ENCODE results near the gene NINL.

Gene NINL

DNA sequence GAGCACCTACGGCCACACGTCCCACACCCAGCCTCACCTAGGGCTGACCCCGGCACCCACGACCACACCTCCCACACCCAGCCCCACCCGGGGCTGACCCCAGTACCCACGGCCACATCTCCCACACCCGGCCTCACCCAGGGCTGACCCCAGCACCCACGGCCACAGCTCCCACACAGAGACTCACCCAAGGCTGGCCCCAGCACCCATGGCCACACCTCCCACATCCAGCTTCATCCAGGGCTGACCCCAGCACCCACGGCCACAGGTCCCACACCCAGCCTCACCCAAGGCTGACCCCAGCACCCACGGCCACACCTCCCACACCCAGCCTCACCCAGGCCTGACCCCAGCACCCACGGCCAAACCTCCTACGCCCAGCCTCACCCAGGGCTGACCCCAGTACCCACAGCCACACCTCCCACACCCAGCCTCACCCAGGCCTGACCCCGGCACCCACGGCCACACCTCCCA lies 36.7 kb downstream of the NINL start:
- no peak for DNase-seq
- H3K27me3 ChIP-seq (replicated peaks in 2 of 5; ENCODE audit: control insufficient read depth in 4 of 5, insufficient read depth in 5 of 5, low read length in 4 of 5): no peaks in the 10 kb centered on the region
- POLR2A ChIA-PET: no interaction called here
- WGBS (ENCODE audit: insufficient coverage): 97% methylated on average over 5 of the region's 14 CpGs
- H3K4me1 ChIP-seq (ENCODE audit: control extremely low read depth in 1 of 4, control insufficient read depth in 4 of 4, insufficient read depth in 4 of 4, low read length in 3 of 4): no peaks in the 10 kb centered on the region
- CTCF ChIA-PET: no interaction called here
- H3K4me3 ChIP-seq (ENCODE audit: control insufficient read depth in 1 of 7, extremely low read depth in 1 of 7, insufficient read depth in 4 of 7, low read depth in 2 of 7, low read length in 6 of 7): no peak overlapping the region
- no peaks in the 10 kb centered on the region for H3K9me3 ChIP-seq (ENCODE audit: control extremely low read depth in 1 of 5, control insufficient read depth in 4 of 5, insufficient read depth in 2 of 5, low read depth in 1 of 5, low read length in 4 of 5)
- no peak overlapping the region for H3K27ac ChIP-seq (ENCODE audit: insufficient read depth in 1 of 2, low read depth in 1 of 2, low read length in 2 of 2, poor library complexity in 1 of 2, severe bottlenecking in 2 of 2)
- no peaks in the 10 kb centered on the region for H3K36me3 ChIP-seq (ENCODE audit: control insufficient read depth in 4 of 4, insufficient read depth in 4 of 4, low read length in 3 of 4)

DNA sequence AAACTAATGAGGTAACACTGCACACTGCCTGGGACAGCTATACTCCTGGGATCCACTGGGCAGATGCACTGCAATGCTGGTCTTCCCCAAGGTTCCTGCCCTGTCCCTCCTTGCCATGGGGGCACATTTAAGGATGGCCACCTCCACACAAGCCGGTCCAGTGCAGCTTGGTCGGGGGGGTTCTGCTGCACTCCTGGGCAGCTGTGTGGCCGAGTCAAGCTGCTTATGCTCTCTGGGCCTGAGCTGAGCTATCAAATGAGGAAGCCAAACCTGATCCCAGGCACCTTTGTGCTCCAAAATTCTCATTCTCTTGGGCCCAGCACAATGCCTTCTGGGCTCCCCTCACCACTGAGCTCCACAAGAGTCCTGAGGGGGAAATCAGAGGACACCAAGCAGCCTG lies 37.3 kb downstream of the NINL start:
- ChIA-PET CTCF (no interaction called here), POLR2A (no interaction called here)
- no peaks in the 10 kb centered on the region for H3K27me3 ChIP-seq (replicated peaks in 2 of 5; ENCODE audit: control insufficient read depth in 4 of 5, insufficient read depth in 5 of 5, low read length in 4 of 5)
- H3K36me3 ChIP-seq (ENCODE audit: control insufficient read depth in 4 of 4, insufficient read depth in 4 of 4, low read length in 3 of 4): no peaks in the 10 kb centered on the region
- H3K27ac ChIP-seq (ENCODE audit: insufficient read depth in 1 of 2, low read depth in 1 of 2, low read length in 2 of 2, poor library complexity in 1 of 2, severe bottlenecking in 2 of 2): no peak overlapping the region
- no peak overlapping the region for H3K4me3 ChIP-seq (ENCODE audit: control insufficient read depth in 1 of 7, extremely low read depth in 1 of 7, insufficient read depth in 4 of 7, low read depth in 2 of 7, low read length in 6 of 7)
- no peaks in the 10 kb centered on the region for H3K9me3 ChIP-seq (ENCODE audit: control extremely low read depth in 1 of 5, control insufficient read depth in 4 of 5, insufficient read depth in 2 of 5, low read depth in 1 of 5, low read length in 4 of 5)
- no peaks in the 10 kb centered on the region for H3K4me1 ChIP-seq (ENCODE audit: control extremely low read depth in 1 of 4, control insufficient read depth in 4 of 4, insufficient read depth in 4 of 4, low read length in 3 of 4)
- WGBS (ENCODE audit: insufficient coverage): 60% methylated on average over 3 of the region's 3 CpGs
- DNase-seq: no peak

DNA sequence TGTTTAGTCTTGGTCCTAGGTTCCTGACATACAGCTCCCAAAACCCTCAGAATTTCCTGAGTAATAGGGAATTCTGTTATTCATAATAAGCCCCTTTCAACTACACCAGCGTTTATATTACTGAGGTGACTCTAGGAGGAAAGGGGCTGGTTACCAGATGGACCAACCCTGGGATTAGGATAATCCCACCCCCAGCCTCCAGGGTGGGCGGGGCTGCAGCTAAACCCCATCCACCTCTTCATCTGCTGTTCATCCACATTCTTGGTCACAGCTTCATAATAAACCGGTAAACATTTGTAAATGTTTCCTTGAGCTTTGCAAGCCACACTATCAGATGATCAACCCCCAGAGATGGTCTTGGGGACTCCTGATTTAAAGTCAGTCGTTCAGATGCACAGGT lies 38.3 kb downstream of the NINL start:
- H3K4me3 ChIP-seq (ENCODE audit: control insufficient read depth in 1 of 7, extremely low read depth in 1 of 7, insufficient read depth in 4 of 7, low read depth in 2 of 7, low read length in 6 of 7): no peak overlapping the region
- POLR2A ChIA-PET: no interaction called here
- H3K27ac ChIP-seq (ENCODE audit: insufficient read depth in 1 of 2, low read depth in 1 of 2, low read length in 2 of 2, poor library complexity in 1 of 2, severe bottlenecking in 2 of 2): no peak overlapping the region
- H3K27me3 ChIP-seq (replicated peaks in 2 of 5; ENCODE audit: control insufficient read depth in 4 of 5, insufficient read depth in 5 of 5, low read length in 4 of 5): no peaks in the 10 kb centered on the region
- no peaks in the 10 kb centered on the region for H3K4me1 ChIP-seq (ENCODE audit: control extremely low read depth in 1 of 4, control insufficient read depth in 4 of 4, insufficient read depth in 4 of 4, low read length in 3 of 4)
- CTCF ChIA-PET: no interaction called here
- no peaks in the 10 kb centered on the region for H3K36me3 ChIP-seq (ENCODE audit: control insufficient read depth in 4 of 4, insufficient read depth in 4 of 4, low read length in 3 of 4)
- DNase-seq: no peak
- H3K9me3 ChIP-seq (ENCODE audit: control extremely low read depth in 1 of 5, control insufficient read depth in 4 of 5, insufficient read depth in 2 of 5, low read depth in 1 of 5, low read length in 4 of 5): no peaks in the 10 kb centered on the region
- 70% methylated on average over 3 of the region's 4 CpGs for WGBS (ENCODE audit: insufficient coverage)

DNA sequence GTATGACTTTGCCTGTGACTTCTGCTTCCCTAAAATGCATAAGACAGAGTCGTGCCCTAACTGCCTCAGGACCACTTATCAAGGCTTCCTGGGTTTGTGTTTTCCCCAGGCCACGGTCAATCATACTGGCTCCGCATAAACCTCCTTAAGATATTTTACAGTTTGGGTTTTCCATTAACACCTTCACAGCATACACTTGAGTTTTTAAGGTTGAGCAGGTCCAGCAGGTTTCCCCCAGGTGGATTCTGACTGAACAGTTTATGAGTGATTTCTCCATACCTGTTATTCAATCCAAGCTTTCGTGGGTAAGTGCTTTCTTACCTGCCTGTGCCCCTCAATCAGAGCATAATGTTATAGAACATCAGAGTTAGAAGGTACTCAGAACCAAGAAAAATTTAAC lies 39.3 kb downstream of the NINL start:
- no peak for DNase-seq
- CTCF ChIA-PET: no interaction called here
- Histone ChIP-seq H3K36me3 (ENCODE audit: control insufficient read depth in 4 of 4, insufficient read depth in 4 of 4, low read length in 3 of 4) (no peaks in the 10 kb centered on the region), H3K4me1 (ENCODE audit: control extremely low read depth in 1 of 4, control insufficient read depth in 4 of 4, insufficient read depth in 4 of 4, low read length in 3 of 4) (no peaks in the 10 kb centered on the region), H3K4me3 (ENCODE audit: control insufficient read depth in 1 of 7, extremely low read depth in 1 of 7, insufficient read depth in 4 of 7, low read depth in 2 of 7, low read length in 6 of 7) (no peak overlapping the region), H3K27ac (ENCODE audit: insufficient read depth in 1 of 2, low read depth in 1 of 2, low read length in 2 of 2, poor library complexity in 1 of 2, severe bottlenecking in 2 of 2) (no peak overlapping the region), H3K27me3 (replicated peaks in 2 of 5; ENCODE audit: control insufficient read depth in 4 of 5, insufficient read depth in 5 of 5, low read length in 4 of 5) (no peaks in the 10 kb centered on the region), H3K9me3 (ENCODE audit: control extremely low read depth in 1 of 5, control insufficient read depth in 4 of 5, insufficient read depth in 2 of 5, low read depth in 1 of 5, low read length in 4 of 5) (no peaks in the 10 kb centered on the region)
- 68% methylated on average over 3 of the region's 4 CpGs for WGBS (ENCODE audit: insufficient coverage)
- POLR2A ChIA-PET: no interaction called here

DNA sequence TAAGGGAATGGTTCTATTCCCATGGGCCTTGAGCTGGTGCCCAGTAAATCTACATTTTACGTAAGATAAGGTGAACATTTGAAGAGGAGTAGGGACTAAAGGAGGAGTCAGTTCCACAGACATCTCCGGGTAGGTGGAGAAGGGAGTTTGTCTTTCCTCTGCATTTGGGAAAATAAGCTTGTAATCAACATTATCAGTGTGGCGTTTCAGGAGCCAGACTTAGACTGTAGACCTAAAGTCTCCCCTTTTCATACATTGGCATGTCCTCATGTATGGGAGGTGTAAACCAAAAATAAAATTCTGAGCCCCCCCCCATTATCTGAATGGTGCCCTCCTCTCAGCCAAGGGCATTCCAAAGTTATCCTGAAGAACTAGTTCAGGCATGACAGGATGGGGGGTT lies 40.2 kb downstream of the NINL start:
- no peaks in the 10 kb centered on the region for H3K9me3 ChIP-seq (ENCODE audit: control extremely low read depth in 1 of 5, control insufficient read depth in 4 of 5, insufficient read depth in 2 of 5, low read depth in 1 of 5, low read length in 4 of 5)
- H3K4me1 ChIP-seq (ENCODE audit: control extremely low read depth in 1 of 4, control insufficient read depth in 4 of 4, insufficient read depth in 4 of 4, low read length in 3 of 4): no peaks in the 10 kb centered on the region
- POLR2A ChIA-PET: no interaction called here
- no peaks in the 10 kb centered on the region for H3K36me3 ChIP-seq (ENCODE audit: control insufficient read depth in 4 of 4, insufficient read depth in 4 of 4, low read length in 3 of 4)
- no peaks in the 10 kb centered on the region for H3K27me3 ChIP-seq (replicated peaks in 2 of 5; ENCODE audit: control insufficient read depth in 4 of 5, insufficient read depth in 5 of 5, low read length in 4 of 5)
- H3K27ac ChIP-seq (ENCODE audit: insufficient read depth in 1 of 2, low read depth in 1 of 2, low read length in 2 of 2, poor library complexity in 1 of 2, severe bottlenecking in 2 of 2): no peak overlapping the region
- WGBS (ENCODE audit: insufficient coverage): 95% methylated on average over 2 of the region's 3 CpGs
- DNase-seq: no peak
- H3K4me3 ChIP-seq (ENCODE audit: control insufficient read depth in 1 of 7, extremely low read depth in 1 of 7, insufficient read depth in 4 of 7, low read depth in 2 of 7, low read length in 6 of 7): no peak overlapping the region
- CTCF ChIA-PET: no interaction called here

DNA sequence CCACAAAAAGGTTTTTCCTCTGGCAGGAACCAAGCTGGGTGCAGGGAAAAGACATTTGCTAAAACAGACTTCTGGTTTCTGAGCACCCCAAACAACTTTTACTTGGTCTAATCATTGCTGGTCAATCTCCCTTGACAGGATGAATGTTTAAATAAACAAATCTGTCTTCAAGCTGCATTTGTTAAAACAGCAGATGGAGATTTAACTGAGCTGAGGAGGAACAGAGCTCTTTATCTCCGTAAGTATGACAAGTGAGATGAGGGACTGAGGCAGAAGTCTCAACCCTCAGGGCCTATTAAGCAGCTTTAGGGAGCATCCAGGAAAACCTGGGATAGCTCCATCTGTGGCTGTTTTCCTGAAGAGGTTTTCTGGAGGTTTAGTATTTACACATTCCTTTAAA lies 40.6 kb downstream of the NINL start:
- ChIA-PET POLR2A (no interaction called here), CTCF (no interaction called here)
- Histone ChIP-seq H3K27me3 (replicated peaks in 2 of 5; ENCODE audit: control insufficient read depth in 4 of 5, insufficient read depth in 5 of 5, low read length in 4 of 5) (no peaks in the 10 kb centered on the region), H3K9me3 (ENCODE audit: control extremely low read depth in 1 of 5, control insufficient read depth in 4 of 5, insufficient read depth in 2 of 5, low read depth in 1 of 5, low read length in 4 of 5) (no peaks in the 10 kb centered on the region), H3K4me1 (ENCODE audit: control extremely low read depth in 1 of 4, control insufficient read depth in 4 of 4, insufficient read depth in 4 of 4, low read length in 3 of 4) (no peaks in the 10 kb centered on the region), H3K27ac (ENCODE audit: insufficient read depth in 1 of 2, low read depth in 1 of 2, low read length in 2 of 2, poor library complexity in 1 of 2, severe bottlenecking in 2 of 2) (no peak overlapping the region), H3K36me3 (ENCODE audit: control insufficient read depth in 4 of 4, insufficient read depth in 4 of 4, low read length in 3 of 4) (no peaks in the 10 kb centered on the region), H3K4me3 (ENCODE audit: control insufficient read depth in 1 of 7, extremely low read depth in 1 of 7, insufficient read depth in 4 of 7, low read depth in 2 of 7, low read length in 6 of 7) (no peak overlapping the region)
- DNase-seq: no peak
- 90% methylated on average over 1 of the region's 1 CpG for WGBS (ENCODE audit: insufficient coverage)

DNA sequence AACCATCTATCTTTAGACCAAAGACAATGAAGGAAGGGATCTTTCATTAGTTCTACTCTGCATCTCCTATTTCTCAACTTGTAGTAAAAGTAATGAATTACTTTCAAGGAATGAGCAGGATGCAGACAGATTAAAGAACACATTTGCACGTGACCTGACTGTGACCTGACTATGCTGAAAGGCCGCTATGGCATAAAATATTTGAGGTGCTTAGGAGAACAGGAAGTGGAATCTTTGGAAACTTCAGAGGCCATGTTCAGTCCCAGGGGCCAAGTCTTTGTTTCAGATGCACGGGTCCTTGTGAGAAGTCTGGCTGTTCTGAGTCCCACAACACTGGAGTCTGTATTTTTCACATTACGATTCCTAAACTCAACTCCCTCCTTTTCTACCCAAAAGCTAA lies 41.0 kb downstream of the NINL start:
- Histone ChIP-seq H3K27me3 (replicated peaks in 2 of 5; ENCODE audit: control insufficient read depth in 4 of 5, insufficient read depth in 5 of 5, low read length in 4 of 5) (no peaks in the 10 kb centered on the region), H3K36me3 (ENCODE audit: control insufficient read depth in 4 of 4, insufficient read depth in 4 of 4, low read length in 3 of 4) (no peaks in the 10 kb centered on the region), H3K9me3 (ENCODE audit: control extremely low read depth in 1 of 5, control insufficient read depth in 4 of 5, insufficient read depth in 2 of 5, low read depth in 1 of 5, low read length in 4 of 5) (no peaks in the 10 kb centered on the region), H3K4me1 (ENCODE audit: control extremely low read depth in 1 of 4, control insufficient read depth in 4 of 4, insufficient read depth in 4 of 4, low read length in 3 of 4) (no peaks in the 10 kb centered on the region), H3K27ac (ENCODE audit: insufficient read depth in 1 of 2, low read depth in 1 of 2, low read length in 2 of 2, poor library complexity in 1 of 2, severe bottlenecking in 2 of 2) (no peak overlapping the region), H3K4me3 (ENCODE audit: control insufficient read depth in 1 of 7, extremely low read depth in 1 of 7, insufficient read depth in 4 of 7, low read depth in 2 of 7, low read length in 6 of 7) (no peak overlapping the region)
- POLR2A ChIA-PET: no interaction called here
- DNase-seq: no peak
- CTCF ChIA-PET: no interaction called here
- WGBS (ENCODE audit: insufficient coverage): 98% methylated on average over 4 of the region's 4 CpGs

DNA sequence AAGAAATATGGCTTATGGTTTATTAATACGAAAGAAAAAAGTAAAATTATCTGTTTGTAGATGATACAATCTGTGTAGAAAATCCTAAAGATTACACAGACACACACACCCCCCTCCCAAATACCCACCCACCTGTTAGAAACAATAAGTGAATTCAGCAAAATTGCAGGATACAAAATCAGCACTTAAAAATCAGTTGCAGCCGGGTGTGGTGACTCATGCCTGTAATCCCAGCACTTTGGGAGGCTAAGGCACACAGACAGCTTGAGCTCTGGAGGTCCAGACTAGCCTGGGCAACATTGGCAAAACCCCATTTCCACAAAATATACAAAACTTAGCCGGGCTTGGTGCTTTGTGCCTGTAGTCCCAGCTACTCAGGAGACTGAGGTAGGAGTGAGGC lies 42.3 kb downstream of the NINL start:
- Histone ChIP-seq H3K27ac (ENCODE audit: insufficient read depth in 1 of 2, low read depth in 1 of 2, low read length in 2 of 2, poor library complexity in 1 of 2, severe bottlenecking in 2 of 2) (no peak overlapping the region), H3K36me3 (ENCODE audit: control insufficient read depth in 4 of 4, insufficient read depth in 4 of 4, low read length in 3 of 4) (no peaks in the 10 kb centered on the region), H3K4me3 (ENCODE audit: control insufficient read depth in 1 of 7, extremely low read depth in 1 of 7, insufficient read depth in 4 of 7, low read depth in 2 of 7, low read length in 6 of 7) (no peak overlapping the region), H3K9me3 (ENCODE audit: control extremely low read depth in 1 of 5, control insufficient read depth in 4 of 5, insufficient read depth in 2 of 5, low read depth in 1 of 5, low read length in 4 of 5) (no peaks in the 10 kb centered on the region), H3K4me1 (ENCODE audit: control extremely low read depth in 1 of 4, control insufficient read depth in 4 of 4, insufficient read depth in 4 of 4, low read length in 3 of 4) (no peaks in the 10 kb centered on the region), H3K27me3 (replicated peaks in 2 of 5; ENCODE audit: control insufficient read depth in 4 of 5, insufficient read depth in 5 of 5, low read length in 4 of 5) (no peaks in the 10 kb centered on the region)
- ChIA-PET CTCF (no interaction called here), POLR2A (no interaction called here)
- WGBS (ENCODE audit: insufficient coverage): 90% methylated on average over 2 of the region's 3 CpGs
- no peak for DNase-seq
